Upper lobe of right lung (tissue), 1 donor: ENCODE results near the gene CHRNA4. TPM values are rescaled to one million over a fixed set of nuclear protein-coding genes. Genes with fewer than 3 reads are reported as not detected.

Experiments
- ATAC-seq: fragments of 200-7000 bp; cut with Tn5 transposase; one replicate; pipeline ENCODE4 v1.9.1; 2020; ENCODE audit warnings: mild to moderate bottlenecking, moderate library complexity
- DNase-seq: peaks from one replicate; pipeline ENCODE4 v3.0.0-alpha.2; 2020
- H3K27ac ChIP-seq: fragments of 200-600 bp; one replicate; pipeline ENCODE4 v1.8.0; 2022
- H3K27me3 ChIP-seq: fragments of 200-600 bp; one replicate; pipeline ENCODE4 v1.8.0; 2022; ENCODE audit warnings: mild to moderate bottlenecking
- H3K36me3 ChIP-seq: fragments of 200-600 bp; one replicate; pipeline ENCODE4 v1.8.0; 2022
- H3K4me1 ChIP-seq: fragments of 200-600 bp; one replicate; pipeline ENCODE4 v1.8.0; 2022
- H3K4me3 ChIP-seq: fragments of 200-600 bp; one replicate; pipeline ENCODE4 v1.8.0; 2022; ENCODE audit warnings: mild to moderate bottlenecking
- H3K9me3 ChIP-seq: fragments of 200-600 bp; one replicate; pipeline ENCODE4 v1.8.0; 2022
- CTCF ChIP-seq: fragments of 200-600 bp; IDR thresholded peaks from one replicate; pipeline ENCODE4 v1.8.0; 2022; ENCODE audit warnings: antibody characterized with exemption
- intact Hi-C: fragments of 100-400 bp; cut with DNase I; formaldehyde crosslinking; loops from one replicate; pipeline ENCODE4 v1.11.0; 2022
- total RNA-seq: library from RNA; stranded (reverse); fragmentation: NEBNext Ultra II Directional; extraction: Animal tissue kit (Norgen Biotek cat#: 25700); gene quantifications from one replicate; pipeline ENCODE4 v1.2.1, GENCODE V29; 2021
- donor health status: DM: no; HTN: yes; CAD: no; lungs with severe emphysema.

CHRNA4 gene
- total RNA-seq, 1 donor from 2014 or later: 0.06 TPM

GRCh38 chr20:63402860-63403220 lies 41.7 kb upstream of the CHRNA4 start:
- no peak for ATAC-seq
- intact Hi-C loops: no loop called here
- H3K4me3 ChIP-seq: no peak overlapping the region
- H3K27ac ChIP-seq: no peak overlapping the region
- H3K27me3 ChIP-seq: no peaks in the 10 kb centered on the region
- no peaks in the 10 kb centered on the region for H3K9me3 ChIP-seq
- TF ChIP-seq CTCF: no peak
- H3K4me1 ChIP-seq: no peaks in the 10 kb centered on the region
- no peak for DNase-seq
- H3K36me3 ChIP-seq: no peaks in the 10 kb centered on the region

GRCh38 chr20:63402181-63402859 lies 41.2 kb upstream of the CHRNA4 start:
- no peak for DNase-seq
- Histone ChIP-seq H3K27me3 (peaks cover 3% of the 10 kb centered on the region), H3K4me3 (no peak overlapping the region), H3K36me3 (no peaks in the 10 kb centered on the region), H3K27ac (no peak overlapping the region), H3K4me1 (no peaks in the 10 kb centered on the region), H3K9me3 (no peaks in the 10 kb centered on the region)
- no peak for TF ChIP-seq CTCF
- intact Hi-C loops: no loop called here
- no peak for ATAC-seq

GRCh38 chr20:63401384-63402110 lies 40.4 kb upstream of the CHRNA4 start:
- no peak overlapping the region for H3K4me3 ChIP-seq

GRCh38 chr20:63400486-63401210 lies 39.5 kb upstream of the CHRNA4 start:
- no peak for ATAC-seq

More at GRCh38 chr20:63401384-63402110, 40.4 kb upstream of the CHRNA4 start:
- Histone ChIP-seq H3K36me3 (no peaks in the 10 kb centered on the region), H3K27me3 (peaks cover 8% of the 10 kb centered on the region), H3K9me3 (no peaks in the 10 kb centered on the region), H3K27ac (no peak overlapping the region), H3K4me1 (no peaks in the 10 kb centered on the region)
- no peak for ATAC-seq
- no peak for DNase-seq
- intact Hi-C loops: no loop called here
- no peak for TF ChIP-seq CTCF

More at GRCh38 chr20:63400486-63401210, 39.5 kb upstream of the CHRNA4 start:
- Histone ChIP-seq H3K36me3 (no peaks in the 10 kb centered on the region), H3K9me3 (no peaks in the 10 kb centered on the region), H3K27ac (no peak overlapping the region), H3K4me1 (no peaks in the 10 kb centered on the region), H3K27me3 (peaks cover 9% of the 10 kb centered on the region), H3K4me3 (no peak overlapping the region)
- no peak for DNase-seq
- no peak for TF ChIP-seq CTCF
- intact Hi-C loops: no loop called here
